GM21423 (cell line): ENCODE results near the gene TSHZ3.

ENCODE experiments used
- ATAC-seq: cut with Tn5 transposase; IDR thresholded peaks from one replicate; pipeline ENCODE4 v1.9.1; 2021; ENCODE audit warnings: mild to moderate bottlenecking, moderate library complexity; ENCODE audit not compliant: unreplicated experiment

Gene TSHZ3

GRCh38 chr19:31268751-31269383, 80.4 kb downstream of the TSHZ3 start:
- ATAC-seq: no peak

GRCh38 chr19:31266731-31267130, 82.5 kb downstream of the TSHZ3 start:
- no peak for ATAC-seq

GRCh38 chr19:31266196-31266595, 83.0 kb downstream of the TSHZ3 start:
- ATAC-seq: no peak

- no peak for ATAC-seq
Measured at GRCh38 chr19:31264041-31264778, 85.0 kb downstream of the TSHZ3 start.

- ATAC-seq: no peak
Measured at GRCh38 chr19:31263328-31263727, 85.9 kb downstream of the TSHZ3 start.

- no peak for ATAC-seq
Measured at GRCh38 chr19:31262725-31263191, 86.5 kb downstream of the TSHZ3 start.

- ATAC-seq: no peak
Measured at GRCh38 chr19:31261603-31262212, 87.5 kb downstream of the TSHZ3 start.

- ATAC-seq: no peak
Measured at GRCh38 chr19:31261019-31261602, 88.1 kb downstream of the TSHZ3 start.

GRCh38 chr19:31260171-31260933, 88.9 kb downstream of the TSHZ3 start:
- ATAC-seq: no peak

GRCh38 chr19:31258211-31259052, 90.8 kb downstream of the TSHZ3 start:
- no peak for ATAC-seq

GRCh38 chr19:31257426-31258130, 91.7 kb downstream of the TSHZ3 start:
- no peak for ATAC-seq

- no peak for ATAC-seq
Measured at GRCh38 chr19:31257025-31257424, 92.2 kb downstream of the TSHZ3 start.

- no peak for ATAC-seq
Measured at GRCh38 chr19:31256593-31256960, 92.7 kb downstream of the TSHZ3 start.

- ATAC-seq: no peak
Measured at GRCh38 chr19:31255831-31256592, 93.2 kb downstream of the TSHZ3 start.

- ATAC-seq: no peak
Measured at GRCh38 chr19:31255174-31255799, 93.9 kb downstream of the TSHZ3 start.

- ATAC-seq: no peak
Measured at GRCh38 chr19:31254611-31255010, 94.6 kb downstream of the TSHZ3 start.

- no peak for ATAC-seq
Measured at GRCh38 chr19:31254180-31254551, 95.1 kb downstream of the TSHZ3 start.

- no peak for ATAC-seq
Measured at GRCh38 chr19:31253526-31254179, 95.6 kb downstream of the TSHZ3 start.
